DOHH2 (cell line): ENCODE results near the gene DLGAP1.

Experiments used
- H3F3A ChIP-seq: fragments of 200-600 bp; sonication (generic), shearing (Covaris generic); 2 replicates; pipeline ENCODE4 v1.6.0; 2016; ENCODE audit warnings: antibody characterized with exemption, mild to moderate bottlenecking; ENCODE audit not compliant: control insufficient read depth, insufficient read depth
- H3K27ac ChIP-seq: fragments of 200-600 bp; sonication (generic); 2 replicates; pipeline ENCODE4 v1.5.1; 2014; ENCODE audit warnings: low read depth, mild to moderate bottlenecking, low read length, moderate library complexity
- H3K27me3 ChIP-seq: fragments of 200-600 bp; sonication (generic); 2 replicates; pipeline ENCODE4 v1.6.1; 2014; ENCODE audit warnings: mild to moderate bottlenecking, low read length, mixed read lengths; ENCODE audit not compliant: control insufficient read depth
- H3K36me3 ChIP-seq: fragments of 200-600 bp; sonication (generic); 2 replicates; pipeline ENCODE4 v1.6.1; 2014; ENCODE audit warnings: mild to moderate bottlenecking, low read length, moderate library complexity, mixed read lengths; ENCODE audit not compliant: control insufficient read depth
- H3K4me1 ChIP-seq: fragments of 200-600 bp; sonication (generic); 2 replicates; pipeline ENCODE4 v1.6.1; 2014; ENCODE audit warnings: mild to moderate bottlenecking, low read length, mixed read lengths; ENCODE audit not compliant: control insufficient read depth
- H3K4me2 ChIP-seq: fragments of 200-600 bp; sonication (generic); 2 replicates; pipeline ENCODE4 v1.6.0; 2014; ENCODE audit warnings: mild to moderate bottlenecking, low read length, moderate library complexity
- H3K4me3 ChIP-seq: fragments of 200-600 bp; sonication (generic); 2 replicates; pipeline ENCODE4 v1.5.1; 2014; ENCODE audit warnings: mild to moderate bottlenecking, low read length, mixed read lengths
- H3K79me2 ChIP-seq: fragments of 200-600 bp; sonication (generic); 2 replicates; pipeline ENCODE4 v1.6.1; 2014; ENCODE audit warnings: mild to moderate bottlenecking, low read length, mixed read lengths; ENCODE audit not compliant: control insufficient read depth
- H3K9me2 ChIP-seq: fragments of 200-600 bp; sonication (generic); replicated peaks from 2 replicates; pipeline ENCODE4 v1.6.1; 2014; ENCODE audit warnings: mild to moderate bottlenecking, low read length, mixed read lengths; ENCODE audit not compliant: control insufficient read depth
- H3K9me3 ChIP-seq: fragments of 200-600 bp; sonication (generic); 2 replicates; pipeline ENCODE4 v1.6.1; 2014; ENCODE audit warnings: antibody characterized with exemption, low read length, mixed read lengths; ENCODE audit not compliant: control insufficient read depth, insufficient read depth
- H4K20me1 ChIP-seq: fragments of 200-600 bp; sonication (generic); 2 replicates; pipeline ENCODE4 v1.6.0; 2014; ENCODE audit warnings: low read depth, mild to moderate bottlenecking, antibody characterized with exemption, low read length, moderate library complexity; ENCODE audit not compliant: control insufficient read depth, insufficient read depth
- CTCF ChIP-seq: fragments of 200-600 bp; sonication (generic); IDR thresholded peaks from one replicate; pipeline ENCODE4 v1.5.1; 2014; ENCODE audit warnings: antibody characterized with exemption, mild to moderate bottlenecking, low read depth, low read length; ENCODE audit not compliant: poor library complexity, severe bottlenecking
- EZH2phosphoT487 ChIP-seq: fragments of 200-600 bp; sonication (generic); IDR thresholded peaks from 2 replicates; pipeline ENCODE4 v1.6.1; 2017; ENCODE audit warnings: borderline replicate concordance, mild to moderate bottlenecking, antibody characterized with exemption, low read length, moderate library complexity, mixed read lengths

DLGAP1 gene

DNA sequence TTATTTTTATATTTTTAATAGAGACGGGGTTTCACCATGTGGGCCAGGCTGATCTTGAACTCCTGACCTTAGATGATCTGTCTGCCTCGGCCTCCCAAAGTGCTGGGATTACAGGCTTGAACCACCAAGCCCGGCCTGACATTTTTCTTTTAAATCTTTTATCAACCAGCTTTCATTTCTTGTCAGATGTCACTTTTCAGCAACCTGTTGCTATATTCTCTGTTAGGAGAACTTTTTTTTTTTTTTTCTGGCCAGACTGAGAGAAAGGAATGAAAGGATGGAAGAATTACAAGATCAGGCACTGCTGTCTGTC, 858.8 kb downstream of the DLGAP1 start:
- no peaks in the 10 kb centered on the region for H3K9me2 ChIP-seq
- 0 out of 2 replicates have a peak, but pooled peaks cover 2% of the 10 kb centered on the region for H3K36me3 ChIP-seq
- peaks cover 51% of the 10 kb centered on the region for H3K4me1 ChIP-seq
- H3K4me3 ChIP-seq = peak overlapping the region; percentile 73
- peaks cover 8% of the 10 kb centered on the region for H3K79me2 ChIP-seq
- peaks cover 11% of the 10 kb centered on the region for H3F3A ChIP-seq
- peak overlapping the region; percentile 81 for H3K27ac ChIP-seq
- TF ChIP-seq EZH2phosphoT487 (no peak), CTCF (no peak)
- peak overlapping the region; percentile 82 for H3K4me2 ChIP-seq
- H3K27me3 ChIP-seq = no peaks in the 10 kb centered on the region
- no peaks in the 10 kb centered on the region for H3K9me3 ChIP-seq
- H4K20me1 ChIP-seq = no peaks in the 10 kb centered on the region

DNA sequence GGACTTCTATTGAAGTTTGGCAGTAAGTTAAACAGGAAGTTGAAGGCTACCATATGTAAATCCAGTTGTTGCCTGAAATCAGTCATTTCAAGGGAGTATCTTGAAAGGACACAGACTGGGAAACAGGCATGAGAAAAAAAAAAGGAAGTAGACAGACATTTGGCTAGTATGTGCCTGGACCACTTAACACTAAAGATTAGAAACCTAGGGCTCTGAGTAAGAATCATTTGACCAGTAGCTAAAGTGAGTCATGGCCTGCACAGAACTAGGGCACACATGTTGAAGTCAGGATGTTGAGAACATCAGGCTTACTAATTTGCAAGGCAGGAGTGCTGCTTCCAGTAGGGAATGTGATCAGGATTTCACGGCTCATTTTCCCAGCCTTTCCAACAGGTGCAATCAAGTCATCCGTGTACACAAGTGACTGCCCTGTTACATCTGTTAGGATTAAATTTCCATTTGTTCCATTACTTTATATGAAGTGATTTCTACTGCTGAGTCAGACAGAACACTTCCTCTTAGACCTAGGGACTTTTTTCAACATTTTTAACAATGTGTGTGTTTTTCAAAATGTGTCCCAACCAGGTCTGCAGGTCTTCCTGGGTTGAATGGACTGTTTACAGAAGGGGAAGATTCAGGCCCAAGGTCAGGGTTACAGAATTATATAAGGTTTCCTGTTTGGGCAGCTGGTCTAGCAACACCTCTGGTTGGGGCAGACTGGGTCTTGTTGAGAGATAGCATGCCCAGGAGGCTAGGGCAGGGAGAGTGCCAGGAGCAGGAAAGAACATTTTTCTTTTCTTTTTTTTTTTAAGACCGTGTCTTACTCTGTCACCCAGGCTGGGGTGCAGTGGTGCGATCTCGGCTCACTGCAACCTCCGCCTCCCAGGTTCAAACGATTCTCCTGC, 859.5 kb downstream of the DLGAP1 start:
- H3K4me1 ChIP-seq = peaks cover 51% of the 10 kb centered on the region
- H3K4me3 ChIP-seq = peak overlapping the region; percentile 73
- peak overlapping the region; percentile 81 for H3K27ac ChIP-seq
- no peaks in the 10 kb centered on the region for H4K20me1 ChIP-seq
- no peaks in the 10 kb centered on the region for H3K27me3 ChIP-seq
- peaks cover 8% of the 10 kb centered on the region for H3K79me2 ChIP-seq
- H3K4me2 ChIP-seq = peak overlapping the region; percentile 82
- H3K9me3 ChIP-seq = no peaks in the 10 kb centered on the region
- no peaks in the 10 kb centered on the region for H3K9me2 ChIP-seq
- H3K36me3 ChIP-seq = 0 out of 2 replicates have a peak, but pooled peaks cover 2% of the 10 kb centered on the region
- peaks cover 11% of the 10 kb centered on the region for H3F3A ChIP-seq
- TF ChIP-seq CTCF (no peak), EZH2phosphoT487 (no peak)

DNA sequence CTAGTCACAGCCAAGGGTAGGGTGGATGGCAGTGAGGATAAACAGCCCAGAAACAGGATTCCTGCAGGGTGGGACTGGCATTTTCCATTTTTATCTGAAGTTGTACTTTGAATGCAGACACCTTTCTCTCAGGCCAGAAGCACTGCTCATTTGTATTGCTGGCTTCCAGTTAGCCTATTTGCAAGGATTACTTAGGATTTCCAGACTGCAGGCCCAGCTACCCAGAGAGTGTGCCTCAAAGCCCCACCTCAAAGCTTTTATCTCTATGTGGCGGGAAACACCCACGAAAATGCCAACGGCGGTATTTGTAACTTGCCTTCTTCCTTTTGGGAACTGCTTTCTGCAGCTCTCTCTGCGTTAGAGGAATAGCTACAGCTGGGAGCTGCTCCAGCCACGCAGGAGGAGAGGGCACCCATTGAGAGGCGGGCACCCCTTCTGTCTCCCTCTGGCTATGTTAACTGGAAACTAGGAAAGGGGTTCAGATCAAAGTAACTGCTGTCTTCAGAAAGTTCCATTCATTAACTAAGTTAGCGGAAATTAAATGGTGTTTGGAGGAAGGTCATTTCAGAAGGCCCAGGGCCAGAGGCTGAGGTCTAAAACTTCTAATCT, 860.2 kb downstream of the DLGAP1 start:
- peak overlapping the region; percentile 82 for H3K4me2 ChIP-seq

More for the DNA sequence above, 860.2 kb downstream of the DLGAP1 start:
- Histone ChIP-seq H3K27ac (peak overlapping the region; percentile 81), H3K79me2 (peaks cover 8% of the 10 kb centered on the region), H3K27me3 (no peaks in the 10 kb centered on the region), H3K4me1 (peaks cover 51% of the 10 kb centered on the region), H3K9me3 (no peaks in the 10 kb centered on the region), H3K36me3 (0 out of 2 replicates have a peak, but pooled peaks cover 2% of the 10 kb centered on the region), H3K9me2 (no peaks in the 10 kb centered on the region), H3K4me3 (peak overlapping the region; percentile 73), H3F3A (peaks cover 11% of the 10 kb centered on the region), H4K20me1 (no peaks in the 10 kb centered on the region)
- TF ChIP-seq CTCF (no peak), EZH2phosphoT487 (no peak)
